ENCODE measurements around the gene TBC1D1. TPM values are rescaled to one million over a fixed set of nuclear protein-coding genes. Genes with fewer than 3 reads are reported as not detected.

TBC1D1 gene
- 22.3 to 28.7 TPM (median 27.5 TPM) in 5 replicates for total RNA-seq (2022; extraction: Qiagen RNA extraction)

GRCh38 chr4:37890801-37891259 is at the start of gene TBC1D1:
Gene TBC1D1 (plus strand): TSS chr4:37891084. CDS start chr4:37902096, 11,012 bp downstream.

GRCh38 chr4:37960098-37960497 is 69.2 kb downstream of the TBC1D1 start, which contains the start of gene PTTG2:
Gene PTTG2 (plus strand): TSS chr4:37960398. CDS start chr4:37960435, 37 bp downstream.

Other genes with a start within 250 kb of the TBC1D1 start
- gene RELL1, start 204.7 kb upstream of the TBC1D1 start, total RNA-seq (2022; extraction: Qiagen RNA extraction) = 5.3 to 7.7 TPM (median 6.4 TPM) in 5 replicates
- 13.3 to 16.1 TPM (median 15.4 TPM) in 5 replicates for gene PGM2, start 64.4 kb upstream of the TBC1D1 start, total RNA-seq (2022; extraction: Qiagen RNA extraction)
- gene PTTG2, start 69.3 kb downstream of the TBC1D1 start, total RNA-seq (2022; extraction: Qiagen RNA extraction) = not detected in 5 replicates

All from A549 treated with Mapracorat at 1 μM for 4 hours (cell line).